Fibroblast of lung (primary cell): ENCODE data around the gene TSPAN1. TPM values are rescaled to one million over a fixed set of nuclear protein-coding genes. Genes with fewer than 3 reads are reported as not detected.

Source experiments
- DNase-seq, 2 donors: peaks; one replicate each; pipeline versions ENCODE4 v3.0.0 to v3.0.0-alpha.2; 2010; ENCODE audit warnings: low read depth in 2 of 2
- H2AFZ ChIP-seq: 2 replicates; pipeline ENCODE4 v1.5.1; 2012; ENCODE audit warnings: low read length, control low read depth, inconsistent platforms
- H3K27ac ChIP-seq: 2 replicates; pipeline ENCODE4 v1.5.1; 2011; ENCODE audit warnings: low read length, control low read depth; ENCODE audit not compliant: insufficient read depth
- H3K27me3 ChIP-seq: 2 replicates; pipeline ENCODE4 v1.5.1; 2011; ENCODE audit warnings: mild to moderate bottlenecking, low read length; ENCODE audit not compliant: control insufficient read depth, insufficient read depth
- H3K36me3 ChIP-seq: 2 replicates; pipeline ENCODE4 v1.5.1; 2011; ENCODE audit warnings: low read length; ENCODE audit not compliant: control insufficient read depth, insufficient read depth
- H3K4me1 ChIP-seq: 2 replicates; pipeline ENCODE4 v1.5.1; 2011; ENCODE audit warnings: low read length; ENCODE audit not compliant: control insufficient read depth, insufficient read depth; ENCODE audit errors: extremely low read depth
- H3K4me2 ChIP-seq: 2 replicates; pipeline ENCODE4 v1.5.1; 2011; ENCODE audit warnings: low read length, control low read depth; ENCODE audit not compliant: insufficient read depth; ENCODE audit errors: extremely low read depth
- H3K4me3 ChIP-seq, 4 experiments: fragments of 200-600 bp in 1 of 4; sonication (generic) in 1 of 4; replicated peaks in 1 of 4; 2 replicates each; pipeline ENCODE4 v1.5.1; 2011 to 2016; ENCODE audit warnings: low read length in 4 of 4, low read depth in 3 of 4, mild to moderate bottlenecking in 3 of 4, control low read depth in 2 of 4, inconsistent platforms in 1 of 4, mixed read lengths in 1 of 4; ENCODE audit not compliant: insufficient read depth in 1 of 4; ENCODE audit errors: control extremely low read depth in 1 of 4
- H3K79me2 ChIP-seq: 2 replicates; pipeline ENCODE4 v1.5.1; 2012; ENCODE audit warnings: mild to moderate bottlenecking, low read length, inconsistent platforms; ENCODE audit not compliant: control insufficient read depth, insufficient read depth
- H3K9ac ChIP-seq: 2 replicates; pipeline ENCODE4 v1.5.1; 2011; ENCODE audit warnings: mild to moderate bottlenecking, low read length, control low read depth; ENCODE audit not compliant: insufficient read depth
- H3K9me3 ChIP-seq: 2 replicates; pipeline ENCODE4 v1.5.1; 2012; ENCODE audit warnings: low read depth, low read length; ENCODE audit not compliant: control insufficient read depth, insufficient read depth
- H4K20me1 ChIP-seq: 2 replicates; pipeline ENCODE4 v1.5.1; 2011; ENCODE audit warnings: low read length; ENCODE audit not compliant: control insufficient read depth, insufficient read depth; ENCODE audit errors: extremely low read depth
- EZH2 ChIP-seq: IDR thresholded peaks from 2 replicates; pipeline ENCODE4 v1.5.1; 2012; ENCODE audit warnings: low read length, control low read depth, mild to moderate bottlenecking; ENCODE audit errors: missing control alignments
- polyA plus RNA-seq, 2 donors: library from polyadenylated mRNA; depleted of rRNA in 1 of 2; stranded (reverse) in 1 of 2; unstranded in 1 of 2; fragments of >200 nt; gene quantifications; 2 replicates each; pipeline ENCODE4 v1.2.1, GENCODE V29; 2011 to 2012; ENCODE audit warnings: missing spikeins in 1 of 2
- total RNA-seq: library from RNA; depleted of rRNA; stranded (reverse); fragments of >200 nt; gene quantifications from 2 replicates; pipeline ENCODE4 v1.2.1, GENCODE V29; 2014
- TF ChIP-seq, protein P1 (sequence below), 2 donors: IDR thresholded peaks in 1 of 2; conservative IDR thresholded peaks in 1 of 2; 1 replicate in 1 of 2; 2 replicates in 1 of 2; pipeline ENCODE4 v1.5.1; 2011 to 2012; ENCODE audit warnings: low read length in 2 of 2, control low read depth in 1 of 2, inconsistent platforms in 1 of 2, low read depth in 1 of 2, mild to moderate bottlenecking in 1 of 2

TSPAN1 gene
- total and polyA plus RNA-seq, 2 donors (not counting 1 experiment from before 2014, with no cell fraction given) = 0.17 to 0.94 TPM

- Histone ChIP-seq H3K4me1 (peaks cover 11% of the 10 kb centered on the region), H3K27me3 (no peaks in the 10 kb centered on the region), H3K4me2 (no peak overlapping the region), H3K79me2 (no peaks in the 10 kb centered on the region), H2AFZ (no peak overlapping the region), H3K36me3 (no peaks in the 10 kb centered on the region), H3K27ac (no peak overlapping the region), H4K20me1 (no peaks in the 10 kb centered on the region), H3K9ac (no peak overlapping the region), H3K9me3 (no peaks in the 10 kb centered on the region), H3K4me3 (no peak overlapping the region)
- DNase-seq = peak; percentile 59
- TF ChIP-seq, protein P1, sequence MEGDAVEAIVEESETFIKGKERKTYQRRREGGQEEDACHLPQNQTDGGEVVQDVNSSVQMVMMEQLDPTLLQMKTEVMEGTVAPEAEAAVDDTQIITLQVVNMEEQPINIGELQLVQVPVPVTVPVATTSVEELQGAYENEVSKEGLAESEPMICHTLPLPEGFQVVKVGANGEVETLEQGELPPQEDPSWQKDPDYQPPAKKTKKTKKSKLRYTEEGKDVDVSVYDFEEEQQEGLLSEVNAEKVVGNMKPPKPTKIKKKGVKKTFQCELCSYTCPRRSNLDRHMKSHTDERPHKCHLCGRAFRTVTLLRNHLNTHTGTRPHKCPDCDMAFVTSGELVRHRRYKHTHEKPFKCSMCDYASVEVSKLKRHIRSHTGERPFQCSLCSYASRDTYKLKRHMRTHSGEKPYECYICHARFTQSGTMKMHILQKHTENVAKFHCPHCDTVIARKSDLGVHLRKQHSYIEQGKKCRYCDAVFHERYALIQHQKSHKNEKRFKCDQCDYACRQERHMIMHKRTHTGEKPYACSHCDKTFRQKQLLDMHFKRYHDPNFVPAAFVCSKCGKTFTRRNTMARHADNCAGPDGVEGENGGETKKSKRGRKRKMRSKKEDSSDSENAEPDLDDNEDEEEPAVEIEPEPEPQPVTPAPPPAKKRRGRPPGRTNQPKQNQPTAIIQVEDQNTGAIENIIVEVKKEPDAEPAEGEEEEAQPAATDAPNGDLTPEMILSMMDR (conservative IDR thresholded peaks at IDR 0.05 in 1 of 2, IDR thresholded peaks at IDR 0.05 in 1 of 2; ENCODE audit: low read depth in 1 of 2, low read length in 2 of 2) = no peak
- TF ChIP-seq EZH2 = no peak
Measured at GRCh38 chr1:46181343-46182260, 6.7 kb downstream of the TSPAN1 start.

GRCh38 chr1:46183079-46183847, 8.4 kb downstream of the TSPAN1 start:
- no peaks in the 10 kb centered on the region for H3K9me3 ChIP-seq
- peak overlapping the region; percentile 34 for H2AFZ ChIP-seq
- H4K20me1 ChIP-seq = no peaks in the 10 kb centered on the region
- peak overlapping the region; percentile 29 for H3K27ac ChIP-seq
- DNase-seq = peak; percentile 77 to 92
- H3K4me2 ChIP-seq = no peak overlapping the region
- no peak overlapping the region for H3K4me3 ChIP-seq
- TF ChIP-seq, protein P1 (conservative IDR thresholded peaks at IDR 0.05 in 1 of 2, IDR thresholded peaks at IDR 0.05 in 1 of 2; ENCODE audit: low read depth in 1 of 2, low read length in 2 of 2) = no peak
- no peak for TF ChIP-seq EZH2
- H3K36me3 ChIP-seq = peaks cover 3% of the 10 kb centered on the region
- H3K79me2 ChIP-seq = no peaks in the 10 kb centered on the region
- peaks cover 11% of the 10 kb centered on the region for H3K4me1 ChIP-seq
- no peak overlapping the region for H3K9ac ChIP-seq
- no peaks in the 10 kb centered on the region for H3K27me3 ChIP-seq

DNA sequence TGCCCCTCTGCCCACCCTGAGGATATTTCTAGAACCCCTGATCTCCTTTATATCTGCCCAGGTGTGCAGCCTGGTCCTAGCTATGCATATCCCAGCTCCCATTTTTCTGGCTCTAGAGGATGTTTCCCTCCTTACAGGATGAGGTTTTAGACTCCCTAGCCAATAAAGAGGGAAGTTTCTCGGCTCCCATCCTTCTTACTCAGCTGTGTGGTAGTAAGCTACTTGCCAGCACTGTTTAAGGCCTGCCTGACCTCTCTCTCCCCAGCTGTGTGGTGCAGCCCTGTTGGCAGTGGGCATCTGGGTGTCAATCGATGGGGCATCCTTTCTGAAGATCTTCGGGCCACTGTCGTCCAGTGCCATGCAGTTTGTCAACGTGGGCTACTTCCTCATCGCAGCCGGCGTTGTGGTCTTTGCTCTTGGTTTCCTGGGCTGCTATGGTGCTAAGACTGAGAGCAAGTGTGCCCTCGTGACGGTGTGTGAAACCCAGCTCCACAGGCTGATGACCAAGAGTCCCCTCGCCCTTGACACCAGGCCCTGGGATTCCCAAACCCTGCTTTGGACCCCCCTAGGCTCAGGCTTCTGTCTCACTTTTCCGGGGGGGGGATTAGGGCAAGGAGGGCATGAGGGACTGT, 9.2 kb downstream of the TSPAN1 start:
- no peak overlapping the region for H3K27ac ChIP-seq
- H3K4me1 ChIP-seq = peaks cover 11% of the 10 kb centered on the region
- H2AFZ ChIP-seq = no peak overlapping the region
- H4K20me1 ChIP-seq = no peaks in the 10 kb centered on the region
- no peak overlapping the region for H3K4me3 ChIP-seq
- peaks cover 3% of the 10 kb centered on the region for H3K36me3 ChIP-seq
- no peaks in the 10 kb centered on the region for H3K79me2 ChIP-seq
- TF ChIP-seq EZH2 = no peak
- TF ChIP-seq, protein P1 (conservative IDR thresholded peaks at IDR 0.05 in 1 of 2, IDR thresholded peaks at IDR 0.05 in 1 of 2; ENCODE audit: low read depth in 1 of 2, low read length in 2 of 2) = no peak
- no peaks in the 10 kb centered on the region for H3K9me3 ChIP-seq
- H3K9ac ChIP-seq = no peak overlapping the region
- H3K27me3 ChIP-seq = no peaks in the 10 kb centered on the region
- no peak for DNase-seq
- H3K4me2 ChIP-seq = no peak overlapping the region
